ENCODE results near the gene IREB2. TPM values are rescaled to one million over a fixed set of nuclear protein-coding genes. Genes with fewer than 3 reads are reported as not detected.

IREB2 gene
- total RNA-seq, 2 donors from 2014 or later: 16.5 to 35.6 TPM

GRCh38 chr15:78405336-78405924, 32.6 kb upstream of the IREB2 start:
- ATAC-seq (ENCODE audit: insufficient number of reproducible peaks, low FRiP score, low read depth) (no peak), DNase-seq (ENCODE audit: low spot score) (no peak)
- H3K4me3 ChIP-seq: no peak overlapping the region
- TF ChIP-seq CTCF (IDR thresholded peaks at IDR 0.05): no peak
- no peaks in the 10 kb centered on the region for H3K27me3 ChIP-seq (replicated peaks; ENCODE audit: insufficient read depth)
- H3K27ac ChIP-seq: no peak overlapping the region
- no peaks in the 10 kb centered on the region for H3K36me3 ChIP-seq
- H3K4me1 ChIP-seq (ENCODE audit: control insufficient read depth in 1 of 2, low read depth in 2 of 2): no peaks in the 10 kb centered on the region
- no peaks in the 10 kb centered on the region for H3K9me3 ChIP-seq

GRCh38 chr15:78406016-78406585, 31.9 kb upstream of the IREB2 start:
- H3K4me1 ChIP-seq (ENCODE audit: control insufficient read depth in 1 of 2, low read depth in 2 of 2): no peaks in the 10 kb centered on the region
- H3K27me3 ChIP-seq (replicated peaks; ENCODE audit: insufficient read depth): no peaks in the 10 kb centered on the region
- no peak overlapping the region for H3K4me3 ChIP-seq
- H3K36me3 ChIP-seq: no peaks in the 10 kb centered on the region
- TF ChIP-seq CTCF (IDR thresholded peaks at IDR 0.05): no peak
- ATAC-seq (ENCODE audit: insufficient number of reproducible peaks, low FRiP score, low read depth): no peak
- H3K27ac ChIP-seq: no peak overlapping the region
- H3K9me3 ChIP-seq: no peaks in the 10 kb centered on the region
- no peak for DNase-seq (ENCODE audit: low spot score)

- H3K4me3 ChIP-seq: no peak overlapping the region
- no peaks in the 10 kb centered on the region for H3K36me3 ChIP-seq
- no peak for TF ChIP-seq CTCF (IDR thresholded peaks at IDR 0.05)
- no peaks in the 10 kb centered on the region for H3K9me3 ChIP-seq
- ATAC-seq (ENCODE audit: insufficient number of reproducible peaks, low FRiP score, low read depth) (no peak), DNase-seq (ENCODE audit: low spot score) (no peak)
- H3K27me3 ChIP-seq (replicated peaks; ENCODE audit: insufficient read depth): no peaks in the 10 kb centered on the region
- no peak overlapping the region for H3K27ac ChIP-seq
- H3K4me1 ChIP-seq (ENCODE audit: control insufficient read depth in 1 of 2, low read depth in 2 of 2): no peaks in the 10 kb centered on the region
Observed at GRCh38 chr15:78407608-78408354, 30.2 kb upstream of the IREB2 start.

- Histone ChIP-seq H3K27me3 (replicated peaks; ENCODE audit: insufficient read depth) (no peaks in the 10 kb centered on the region), H3K27ac (no peak overlapping the region), H3K9me3 (no peaks in the 10 kb centered on the region), H3K4me3 (no peak overlapping the region), H3K4me1 (ENCODE audit: control insufficient read depth in 1 of 2, low read depth in 2 of 2) (no peaks in the 10 kb centered on the region), H3K36me3 (no peaks in the 10 kb centered on the region)
- no peak for TF ChIP-seq CTCF (IDR thresholded peaks at IDR 0.05)
- DNase-seq (ENCODE audit: low spot score) (no peak), ATAC-seq (ENCODE audit: insufficient number of reproducible peaks, low FRiP score, low read depth) (no peak)
Observed at GRCh38 chr15:78408355-78408640, 29.7 kb upstream of the IREB2 start.

GRCh38 chr15:78408961-78409360, 29.1 kb upstream of the IREB2 start:
- Histone ChIP-seq H3K4me3 (no peak overlapping the region), H3K4me1 (ENCODE audit: control insufficient read depth in 1 of 2, low read depth in 2 of 2) (no peaks in the 10 kb centered on the region)
- DNase-seq (ENCODE audit: low spot score): no peak

More at GRCh38 chr15:78408961-78409360, 29.1 kb upstream of the IREB2 start:
- no peaks in the 10 kb centered on the region for H3K36me3 ChIP-seq
- H3K27ac ChIP-seq: no peak overlapping the region
- H3K9me3 ChIP-seq: no peaks in the 10 kb centered on the region
- H3K27me3 ChIP-seq (replicated peaks; ENCODE audit: insufficient read depth): no peaks in the 10 kb centered on the region
- ATAC-seq (ENCODE audit: insufficient number of reproducible peaks, low FRiP score, low read depth): no peak
- no peak for TF ChIP-seq CTCF (IDR thresholded peaks at IDR 0.05)

Data from thoracic aorta (tissue), 2 donors.